ENCODE results near the gene PDE6C. TPM values are rescaled to one million over a fixed set of nuclear protein-coding genes. Genes with fewer than 3 reads are reported as not detected.
A peak's percentile ranks its signal among the peaks of the same experiment; 100 is the strongest.

Gene PDE6C
- total RNA-seq, 1 donor from 2014 or later, result not detected

DNA sequence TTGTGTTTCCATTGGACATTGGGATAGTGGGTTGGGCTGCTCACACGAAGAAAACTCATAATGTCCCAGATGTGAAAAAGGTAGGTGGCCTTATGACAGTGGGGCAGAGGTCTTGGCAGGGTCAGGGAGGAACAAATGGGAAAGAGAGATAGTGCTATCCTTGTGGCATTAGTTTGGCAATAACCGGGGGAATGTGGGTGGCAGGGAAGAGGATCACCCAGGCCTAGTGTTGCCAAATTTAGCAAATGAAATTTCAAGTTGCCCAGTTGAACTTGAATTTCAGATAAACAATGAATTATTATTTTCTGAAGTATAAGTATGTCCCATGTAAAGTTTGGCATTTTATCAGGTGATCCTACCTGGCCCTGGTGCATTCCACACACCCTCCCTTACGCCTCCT is 789 bp downstream of the PDE6C start:
- Mint-ChIP-seq H3K27me3 (ENCODE audit: insufficient read depth, low read depth) (peaks cover 4% of the 10 kb centered on the region), H3K36me3 (no peaks in the 10 kb centered on the region), H3K4me1 (peaks cover 24% of the 10 kb centered on the region), H3K9me3 (no peaks in the 10 kb centered on the region), H3K27ac (no peak overlapping the region), H3K4me3 (no peak overlapping the region)
- Histone ChIP-seq H3K27ac (no peak overlapping the region), H3F3A (ENCODE audit: low read depth) (no peaks in the 10 kb centered on the region), H3K9ac (no peak overlapping the region), H3K4me2 (no peak overlapping the region), H3K27me3 (no peaks in the 10 kb centered on the region), H3K4me1 (peaks cover 19% of the 10 kb centered on the region), H3K79me2 (ENCODE audit: low read depth) (no peaks in the 10 kb centered on the region), H3K4me3 (no peak overlapping the region), H2AFZ (replicated peaks) (no peak overlapping the region), H4K20me1 (ENCODE audit: low read depth) (no peaks in the 10 kb centered on the region), H3K36me3 (no peaks in the 10 kb centered on the region), H3K9me3 (ENCODE audit: low read depth) (no peaks in the 10 kb centered on the region)
- TF ChIP-seq, protein P1, sequence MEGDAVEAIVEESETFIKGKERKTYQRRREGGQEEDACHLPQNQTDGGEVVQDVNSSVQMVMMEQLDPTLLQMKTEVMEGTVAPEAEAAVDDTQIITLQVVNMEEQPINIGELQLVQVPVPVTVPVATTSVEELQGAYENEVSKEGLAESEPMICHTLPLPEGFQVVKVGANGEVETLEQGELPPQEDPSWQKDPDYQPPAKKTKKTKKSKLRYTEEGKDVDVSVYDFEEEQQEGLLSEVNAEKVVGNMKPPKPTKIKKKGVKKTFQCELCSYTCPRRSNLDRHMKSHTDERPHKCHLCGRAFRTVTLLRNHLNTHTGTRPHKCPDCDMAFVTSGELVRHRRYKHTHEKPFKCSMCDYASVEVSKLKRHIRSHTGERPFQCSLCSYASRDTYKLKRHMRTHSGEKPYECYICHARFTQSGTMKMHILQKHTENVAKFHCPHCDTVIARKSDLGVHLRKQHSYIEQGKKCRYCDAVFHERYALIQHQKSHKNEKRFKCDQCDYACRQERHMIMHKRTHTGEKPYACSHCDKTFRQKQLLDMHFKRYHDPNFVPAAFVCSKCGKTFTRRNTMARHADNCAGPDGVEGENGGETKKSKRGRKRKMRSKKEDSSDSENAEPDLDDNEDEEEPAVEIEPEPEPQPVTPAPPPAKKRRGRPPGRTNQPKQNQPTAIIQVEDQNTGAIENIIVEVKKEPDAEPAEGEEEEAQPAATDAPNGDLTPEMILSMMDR (IDR thresholded peaks at IDR 0.05), result no peak
- TF ChIP-seq EZH2phosphoT487 (IDR thresholded peaks at IDR 0.05) (no peak), EZH2 (IDR thresholded peaks at IDR 0.05) (no peak)
- DNase-seq (ENCODE audit: low spot score), result no peak

DNA sequence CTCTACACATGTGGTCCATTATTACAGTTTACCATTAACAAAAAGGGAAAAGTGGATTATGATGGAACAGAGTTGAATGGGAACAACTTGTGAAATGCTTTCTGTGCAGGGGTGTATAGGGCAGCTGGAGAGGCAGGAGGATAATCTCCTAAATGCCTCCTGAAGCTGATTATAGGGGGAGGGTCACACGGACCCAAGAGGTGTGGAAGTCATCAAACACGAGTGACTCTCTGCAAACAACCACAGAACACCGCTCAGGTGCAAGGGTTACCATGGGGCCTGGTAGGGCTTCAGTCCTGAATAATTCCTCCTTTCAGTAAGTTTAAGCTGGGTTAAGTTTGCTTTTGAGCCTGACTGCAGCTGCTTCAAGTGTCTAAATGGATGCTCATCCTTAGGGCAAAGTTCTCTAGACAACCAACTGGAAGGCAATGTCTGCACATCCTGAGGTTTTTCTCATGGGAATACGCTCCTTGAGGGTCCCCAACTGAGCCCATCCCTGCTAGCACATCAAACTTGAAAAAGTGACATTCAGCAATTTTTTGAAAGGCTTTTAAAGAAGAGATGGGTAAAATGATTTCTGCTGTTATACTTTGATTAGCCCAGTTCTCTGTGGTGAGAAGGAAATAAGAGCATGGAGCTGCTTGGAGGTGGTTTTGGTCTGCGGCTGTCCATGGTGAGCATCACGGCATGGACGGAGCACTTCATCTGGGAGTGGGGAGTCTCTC is 1.9 kb downstream of the PDE6C start:
- DNase-seq (ENCODE audit: low spot score), result no peak
- Histone ChIP-seq H3K9ac (no peak overlapping the region), H3K4me3 (no peak overlapping the region), H4K20me1 (ENCODE audit: low read depth) (no peaks in the 10 kb centered on the region), H3K4me2 (no peak overlapping the region), H3K27me3 (no peaks in the 10 kb centered on the region), H3K36me3 (no peaks in the 10 kb centered on the region), H3K27ac (no peak overlapping the region), H3K4me1 (peaks cover 19% of the 10 kb centered on the region), H3F3A (ENCODE audit: low read depth) (no peaks in the 10 kb centered on the region), H2AFZ (replicated peaks) (no peak overlapping the region), H3K79me2 (ENCODE audit: low read depth) (no peaks in the 10 kb centered on the region), H3K9me3 (ENCODE audit: low read depth) (no peaks in the 10 kb centered on the region)
- H3K4me1 Mint-ChIP-seq, result peaks cover 24% of the 10 kb centered on the region
- peaks cover 4% of the 10 kb centered on the region for H3K27me3 Mint-ChIP-seq (ENCODE audit: insufficient read depth, low read depth)
- no peaks in the 10 kb centered on the region for H3K36me3 Mint-ChIP-seq
- no peaks in the 10 kb centered on the region for H3K9me3 Mint-ChIP-seq
- H3K4me3 Mint-ChIP-seq, result no peak overlapping the region
- peak overlapping the region; percentile 47 for H3K27ac Mint-ChIP-seq
- TF ChIP-seq, protein P1 (IDR thresholded peaks at IDR 0.05), result no peak

- H3K36me3 Mint-ChIP-seq, result no peaks in the 10 kb centered on the region
- no peaks in the 10 kb centered on the region for H3K79me2 ChIP-seq (ENCODE audit: low read depth)
- H3K4me3 ChIP-seq, result no peak overlapping the region
- no peak for TF ChIP-seq EZH2 (IDR thresholded peaks at IDR 0.05)
- TF ChIP-seq, protein P1 (IDR thresholded peaks at IDR 0.05), result no peak
- TF ChIP-seq EZH2phosphoT487 (IDR thresholded peaks at IDR 0.05), result no peak
- H3K4me1 ChIP-seq, result peaks cover 19% of the 10 kb centered on the region
- no peaks in the 10 kb centered on the region for H3F3A ChIP-seq (ENCODE audit: low read depth)
- H3K27ac ChIP-seq, result no peak overlapping the region
- no peaks in the 10 kb centered on the region for H3K36me3 ChIP-seq
- H3K4me1 Mint-ChIP-seq, result peaks cover 24% of the 10 kb centered on the region
- H3K4me3 Mint-ChIP-seq, result no peak overlapping the region
- H3K27ac Mint-ChIP-seq, result no peak overlapping the region
- no peaks in the 10 kb centered on the region for H4K20me1 ChIP-seq (ENCODE audit: low read depth)
- H3K9me3 Mint-ChIP-seq, result no peaks in the 10 kb centered on the region
- no peaks in the 10 kb centered on the region for H3K27me3 ChIP-seq
- H3K4me2 ChIP-seq, result no peak overlapping the region
- H3K9me3 ChIP-seq (ENCODE audit: low read depth), result no peaks in the 10 kb centered on the region
- no peak overlapping the region for H2AFZ ChIP-seq (replicated peaks)
- H3K9ac ChIP-seq, result no peak overlapping the region
- DNase-seq (ENCODE audit: low spot score), result no peak
- peaks cover 4% of the 10 kb centered on the region for H3K27me3 Mint-ChIP-seq (ENCODE audit: insufficient read depth, low read depth)
Measured at GRCh38 chr10:93615576-93616235, 3.4 kb downstream of the PDE6C start.
